Measurements from ENCODE around the gene CTRB1. TPM values are rescaled to one million over a fixed set of nuclear protein-coding genes. Genes with fewer than 3 reads are reported as not detected.
"Not testable (repeated sequence)": the region's sequence is repeated elsewhere in the genome, so short reads cannot be mapped to it uniquely, and the experiment has no call there.

Gene CTRB1
- total RNA-seq, 2 experiments from 2014 or later, result not detected

- no peak overlapping the region for H3K4me3 Mint-ChIP-seq
- H3K4me1 Mint-ChIP-seq (ENCODE audit: low read depth), result no peaks in the 10 kb centered on the region
- no peaks in the 10 kb centered on the region for H3K36me3 Mint-ChIP-seq
- H3K9me3 Mint-ChIP-seq, result no peaks in the 10 kb centered on the region
- ChIA-PET CTCF (no interaction called here), POLR2A (no interaction called here)
- intact Hi-C loops (cut with micrococcal nuclease), result no loop called here
- no peak for DNase-seq
- H3K27me3 Mint-ChIP-seq, result peaks cover 16% of the 10 kb centered on the region
- H3K27ac Mint-ChIP-seq, result no peak overlapping the region
Observed at GRCh38 chr16:75193730-75194444, 24.9 kb upstream of the CTRB1 start.

GRCh38 chr16:75195811-75196790 lies 22.7 kb upstream of the CTRB1 start:
- no peak overlapping the region for H3K27ac Mint-ChIP-seq
- intact Hi-C loops (cut with micrococcal nuclease), result no loop called here
- peaks cover 6% of the 10 kb centered on the region for H3K4me1 Mint-ChIP-seq (ENCODE audit: low read depth)
- no peak for DNase-seq
- no peak overlapping the region for H3K4me3 Mint-ChIP-seq
- ChIA-PET CTCF (interaction anchor here (1.0 kb wide), 1 partner anchor 189 kb away, joined by 7 read pairs; no protein-coding TSS in a partner anchor), POLR2A (no interaction called here)
- no peaks in the 10 kb centered on the region for H3K9me3 Mint-ChIP-seq
- no peaks in the 10 kb centered on the region for H3K36me3 Mint-ChIP-seq
- peaks cover 13% of the 10 kb centered on the region for H3K27me3 Mint-ChIP-seq

GRCh38 chr16:75196836-75197235 lies 22.0 kb upstream of the CTRB1 start:
- Mint-ChIP-seq H3K4me3 (no peak overlapping the region), H3K36me3 (no peaks in the 10 kb centered on the region), H3K27ac (no peak overlapping the region), H3K4me1 (ENCODE audit: low read depth) (peaks cover 9% of the 10 kb centered on the region), H3K9me3 (no peaks in the 10 kb centered on the region), H3K27me3 (peaks cover 13% of the 10 kb centered on the region)
- ChIA-PET CTCF (interaction anchor here (1.0 to 1.8 kb wide), 2 partner anchors 37 to 189 kb away, joined by 7 to 12 read pairs; no protein-coding TSS in a partner anchor), POLR2A (no interaction called here)
- intact Hi-C loops (cut with micrococcal nuclease), result no loop called here
- no peak for DNase-seq

DNA sequence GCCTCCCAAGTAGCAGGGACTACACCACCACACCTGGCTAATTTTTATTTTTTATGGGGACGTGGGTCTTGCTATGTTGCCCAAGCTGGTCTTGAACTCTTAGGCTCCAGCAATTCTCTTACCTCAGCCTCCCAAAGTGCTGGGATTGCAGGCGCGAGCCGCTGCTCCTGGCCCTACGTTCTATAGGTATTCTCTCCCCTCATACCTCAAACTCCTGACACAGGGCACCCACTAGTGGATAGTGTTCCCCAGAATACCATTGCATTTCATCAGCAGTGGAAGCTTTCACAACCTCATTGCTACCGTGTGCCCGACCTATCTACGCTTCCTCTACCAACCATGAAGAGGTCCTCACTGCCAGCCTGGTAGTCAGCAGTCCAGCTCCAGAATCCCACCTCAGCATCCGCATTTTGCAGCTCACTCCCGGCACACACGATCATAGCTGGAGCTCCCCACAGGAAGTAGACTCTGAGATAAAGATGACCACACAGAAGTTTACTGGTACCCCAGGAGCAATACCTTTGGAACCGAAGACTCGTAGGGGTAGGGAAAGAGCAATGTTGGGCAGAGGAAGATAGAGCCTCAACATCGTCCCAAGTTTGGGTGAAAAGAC lies 21.2 kb upstream of the CTRB1 start:
- POLR2A ChIA-PET, result no interaction called here
- Mint-ChIP-seq H3K36me3 (no peaks in the 10 kb centered on the region), H3K27me3 (peaks cover 13% of the 10 kb centered on the region), H3K4me1 (ENCODE audit: low read depth) (peaks cover 9% of the 10 kb centered on the region), H3K27ac (no peak overlapping the region), H3K4me3 (no peak overlapping the region), H3K9me3 (no peaks in the 10 kb centered on the region)
- no peak for DNase-seq
- intact Hi-C loops (cut with micrococcal nuclease), result loop anchor here (2.0 kb wide), 1 partner anchor 23 kb away; no protein-coding TSS in a partner anchor
- CTCF ChIA-PET, result interaction anchor here (0.5 to 4.2 kb wide), 11 partner anchors 8 to 1974 kb away, joined by 3 to 32 read pairs (median 10); partner anchors contain the start of gene CTRB1

DNA sequence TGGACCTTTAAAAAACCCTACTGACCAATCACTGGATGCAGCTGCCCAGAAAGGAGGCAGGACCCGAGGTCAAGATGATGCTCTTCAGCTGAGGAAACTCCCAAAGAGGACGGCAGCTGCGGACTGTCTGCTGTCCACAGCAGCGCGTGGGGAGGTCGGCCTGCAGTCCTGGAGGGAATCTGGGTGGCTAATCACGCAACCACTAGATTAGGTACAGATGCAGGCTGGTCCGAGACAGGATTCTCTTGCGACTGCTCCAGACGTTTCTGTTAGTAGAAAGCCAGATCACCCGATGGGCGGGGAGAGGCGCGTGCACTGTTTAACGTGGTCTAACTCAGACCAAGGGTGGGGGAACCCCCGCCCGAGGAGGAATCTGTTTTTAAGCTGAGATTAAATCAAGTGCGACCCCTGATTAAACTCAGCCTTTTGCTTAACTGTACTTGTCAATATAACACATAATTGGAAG lies 20.6 kb upstream of the CTRB1 start:
- intact Hi-C loops (cut with micrococcal nuclease), result loop anchor here (2.0 kb wide), 1 partner anchor 23 kb away; no protein-coding TSS in a partner anchor
- H3K4me3 Mint-ChIP-seq, result no peak overlapping the region

DNA sequence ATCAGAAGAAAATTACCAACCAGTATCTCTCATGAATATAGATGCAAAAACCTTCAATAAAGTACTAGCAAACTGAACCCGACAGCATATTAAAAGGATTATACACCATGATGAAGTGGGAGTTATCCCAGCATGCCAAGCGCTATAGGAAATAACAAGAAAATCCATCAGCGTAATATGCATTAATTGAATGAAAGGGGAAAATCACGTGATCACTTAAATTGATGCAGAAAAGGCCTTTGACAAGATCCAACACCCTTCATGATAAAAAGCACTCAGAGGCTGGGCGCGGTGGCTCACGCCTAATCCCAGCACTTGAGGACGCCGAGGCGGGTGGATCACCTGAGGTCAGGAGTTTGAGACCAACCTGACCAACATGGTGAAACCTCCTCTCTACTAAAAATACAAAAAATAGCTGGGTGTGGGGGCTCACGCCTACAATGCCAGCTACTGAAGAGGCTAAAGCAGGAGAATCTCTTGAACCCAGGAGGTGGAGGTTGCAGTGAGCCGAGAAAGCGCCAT lies 16.7 kb upstream of the CTRB1 start:
- ChIA-PET POLR2A (no interaction called here), CTCF (interaction anchor here (1.4 to 3.1 kb wide), 2 partner anchors 32 to 183 kb away, joined by 5 to 45 read pairs; no protein-coding TSS in a partner anchor)
- Mint-ChIP-seq H3K4me3 (no peak overlapping the region), H3K27ac (no peak overlapping the region), H3K9me3 (no peaks in the 10 kb centered on the region), H3K36me3 (no peaks in the 10 kb centered on the region), H3K4me1 (ENCODE audit: low read depth) (peaks cover 9% of the 10 kb centered on the region), H3K27me3 (peaks cover 10% of the 10 kb centered on the region)
- intact Hi-C loops (cut with micrococcal nuclease), result no loop called here
- no peak for DNase-seq

More for the DNA sequence above, 20.6 kb upstream of the CTRB1 start:
- ChIA-PET POLR2A (no interaction called here), CTCF (interaction anchor here (0.5 to 4.2 kb wide), 18 partner anchors 8 to 1974 kb away, joined by 3 to 56 read pairs (median 10); partner anchors contain the start of genes CTRB1 and WDR59)
- H3K27ac Mint-ChIP-seq, result no peak overlapping the region
- no peaks in the 10 kb centered on the region for H3K9me3 Mint-ChIP-seq
- H3K36me3 Mint-ChIP-seq, result no peaks in the 10 kb centered on the region
- H3K27me3 Mint-ChIP-seq, result peaks cover 13% of the 10 kb centered on the region
- no peak for DNase-seq
- peaks cover 9% of the 10 kb centered on the region for H3K4me1 Mint-ChIP-seq (ENCODE audit: low read depth)

DNA sequence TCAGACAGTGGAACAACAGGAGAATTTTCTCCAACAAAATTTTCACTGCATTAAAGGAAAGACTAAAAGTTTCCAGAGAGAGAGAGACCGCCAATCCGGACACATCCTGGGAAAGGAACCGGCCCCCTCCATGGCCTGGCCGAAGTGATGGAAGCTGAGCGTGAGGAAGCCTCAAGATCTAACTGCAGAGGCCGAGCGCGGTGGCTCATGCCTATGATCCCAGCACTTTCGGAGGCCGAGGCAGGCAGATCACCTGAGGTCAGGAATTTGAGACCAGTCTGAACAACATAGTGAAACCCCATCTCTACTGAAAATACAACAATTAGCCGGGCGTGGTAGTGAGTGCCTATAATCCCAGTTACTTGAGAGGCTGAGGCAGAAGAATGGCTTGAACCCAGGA lies 15.7 kb upstream of the CTRB1 start:
- Mint-ChIP-seq H3K36me3 (no peaks in the 10 kb centered on the region), H3K4me3 (no peak overlapping the region), H3K9me3 (no peaks in the 10 kb centered on the region), H3K27ac (no peak overlapping the region), H3K27me3 (peaks cover 4% of the 10 kb centered on the region), H3K4me1 (ENCODE audit: low read depth) (peaks cover 9% of the 10 kb centered on the region)
- CTCF ChIA-PET, result no interaction called here
- no peak for DNase-seq
- POLR2A ChIA-PET, result no interaction called here
- intact Hi-C loops (cut with micrococcal nuclease), result no loop called here

DNA sequence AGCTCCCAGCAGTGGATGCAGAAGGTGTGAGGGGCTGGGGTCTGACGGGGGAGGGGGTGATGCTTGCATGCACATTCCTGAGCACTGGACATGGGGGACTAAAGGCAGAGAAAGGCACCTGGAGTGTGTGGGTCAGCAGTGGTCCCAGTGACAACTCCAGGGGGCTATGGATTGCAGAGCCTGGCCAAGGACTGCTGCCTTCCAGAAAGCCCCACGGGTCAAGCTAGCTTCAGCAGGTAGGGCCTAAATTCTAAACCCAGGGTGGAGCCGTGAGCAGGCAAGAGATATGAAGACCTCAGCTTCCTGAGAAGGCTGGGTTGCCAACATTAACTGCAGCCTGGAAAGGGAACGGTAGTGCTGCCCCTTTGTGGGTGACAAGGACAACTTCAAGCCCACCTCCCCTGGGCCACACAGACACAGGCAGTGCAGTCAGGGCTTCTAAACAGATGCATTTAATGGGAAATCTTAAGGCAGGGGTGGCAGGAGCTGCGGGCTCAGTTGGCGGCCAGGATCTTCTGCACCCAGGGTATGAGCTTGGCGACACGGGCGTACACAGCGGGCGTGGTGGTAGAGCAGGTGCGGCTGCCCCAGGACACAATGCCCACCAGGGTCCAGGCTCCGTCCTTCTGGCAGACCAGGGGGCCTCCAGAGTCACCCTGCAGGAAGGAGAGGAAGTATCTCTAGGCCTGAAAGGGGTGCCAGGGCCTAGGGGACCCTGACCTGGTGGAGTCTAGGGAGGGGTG lies 14.9 kb upstream of the CTRB1 start:
- ChIA-PET POLR2A (no interaction called here), CTCF (no interaction called here)
- intact Hi-C loops (cut with micrococcal nuclease), result no loop called here
- DNase-seq, result no peak
- Mint-ChIP-seq H3K36me3 (no peaks in the 10 kb centered on the region), H3K27me3 (no peaks in the 10 kb centered on the region), H3K4me3 (no peak overlapping the region), H3K9me3 (no peaks in the 10 kb centered on the region), H3K27ac (no peak overlapping the region), H3K4me1 (ENCODE audit: low read depth) (peaks cover 9% of the 10 kb centered on the region)

DNA sequence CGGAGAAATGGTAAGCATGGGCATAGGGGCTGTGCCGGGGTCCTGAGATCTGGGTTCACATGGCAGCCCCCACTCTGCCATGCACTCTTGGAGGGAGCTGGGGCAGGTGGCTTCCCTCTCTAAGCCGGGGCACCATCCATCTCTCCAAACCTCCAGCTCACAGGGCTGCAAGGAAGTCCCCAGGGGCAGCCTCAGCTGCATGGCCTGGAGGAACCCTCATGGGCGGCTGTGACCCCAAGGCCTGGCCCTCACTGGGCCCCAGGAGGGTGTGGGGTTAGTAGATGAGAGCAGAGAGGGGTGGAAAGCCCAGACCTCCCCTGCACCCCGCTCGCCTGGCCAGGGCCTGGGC lies 14.4 kb upstream of the CTRB1 start:
- CTCF ChIA-PET, result no interaction called here

GRCh38 chr16:75204905-75205304 lies 13.9 kb upstream of the CTRB1 start:
- intact Hi-C loops (cut with micrococcal nuclease); CTCF ChIA-PET; DNase-seq; H3K9me3 Mint-ChIP-seq; H3K4me1 Mint-ChIP-seq (ENCODE audit: low read depth); H3K36me3 Mint-ChIP-seq; H3K27ac Mint-ChIP-seq; H3K4me3 Mint-ChIP-seq; H3K27me3 Mint-ChIP-seq; POLR2A ChIA-PET: not testable (repeated sequence)

More for the DNA sequence above, 14.4 kb upstream of the CTRB1 start:
- intact Hi-C loops (cut with micrococcal nuclease), result no loop called here
- no peak for DNase-seq
- Mint-ChIP-seq H3K9me3 (no peaks in the 10 kb centered on the region), H3K4me1 (ENCODE audit: low read depth) (peaks cover 7% of the 10 kb centered on the region), H3K4me3 (no peak overlapping the region), H3K27me3 (no peaks in the 10 kb centered on the region), H3K36me3 (no peaks in the 10 kb centered on the region), H3K27ac (no peak overlapping the region)
- POLR2A ChIA-PET, result no interaction called here

GRCh38 chr16:75205438-75205837 lies 13.3 kb upstream of the CTRB1 start:
- H3K4me1 Mint-ChIP-seq (ENCODE audit: low read depth); H3K27me3 Mint-ChIP-seq; CTCF ChIA-PET; H3K4me3 Mint-ChIP-seq; H3K27ac Mint-ChIP-seq; H3K36me3 Mint-ChIP-seq; H3K9me3 Mint-ChIP-seq; intact Hi-C loops (cut with micrococcal nuclease); POLR2A ChIA-PET; DNase-seq: not testable (repeated sequence)

Measured in activated CD4-positive, alpha-beta memory T cell treated with anti-CD3 and anti-CD28 coated beads for 36 hours (primary cell).